ENCODE measurements around the gene RFTN2.

RFTN2 gene

DNA sequence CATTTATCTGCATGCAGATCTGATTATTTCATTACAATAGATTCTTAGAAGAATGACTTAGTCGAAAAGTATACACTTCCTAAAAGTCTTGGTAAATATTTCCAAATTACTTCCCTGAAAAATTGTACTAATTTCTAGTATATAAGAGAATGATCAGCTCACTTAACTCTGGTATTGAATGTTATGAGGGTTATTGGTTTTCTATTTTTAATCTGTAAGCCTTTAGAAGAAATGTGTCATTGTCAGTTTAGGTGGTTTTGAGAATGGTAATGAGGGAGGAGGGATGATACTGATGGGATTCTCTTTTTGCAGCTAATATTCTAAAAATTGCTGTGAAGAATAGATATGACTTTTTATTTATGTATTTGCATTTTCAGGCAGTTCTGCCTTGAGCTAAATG lies 135.7 kb downstream of the RFTN2 start:
- no peak for DNase-seq

DNA sequence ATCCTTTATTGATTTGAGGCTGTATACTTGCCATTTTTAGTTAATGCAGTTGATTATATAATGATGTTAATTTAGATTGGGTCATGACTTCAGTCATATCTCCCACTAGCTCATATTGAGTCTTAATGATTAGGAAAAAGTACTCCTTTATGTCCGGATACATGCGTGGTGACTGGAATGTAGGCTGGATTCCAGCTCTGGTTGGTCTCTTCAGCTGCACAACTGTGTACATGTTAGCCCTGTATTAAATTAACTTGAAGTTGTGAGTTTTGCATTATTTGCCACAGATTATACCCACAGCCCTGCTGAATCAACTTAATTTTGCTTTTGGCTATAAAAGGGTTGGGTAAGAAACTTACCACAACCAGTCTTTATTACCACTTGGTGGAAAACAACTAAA lies 137.0 kb downstream of the RFTN2 start:
- no peak for DNase-seq
